Sigmoid colon (tissue), 4 donors: ENCODE results near the gene CDKAL1.

Source experiments
- EP300 ChIP-seq, 4 donors: sonication (generic); formaldehyde crosslinking; IDR thresholded peaks; one replicate each; pipeline ENCODE4 v1.6.1; 2017; ENCODE audit warnings: antibody characterized with exemption in 4 of 4
- TF ChIP-seq, protein P1 (sequence below), 4 experiments: fragments of 450-650 bp in 3 of 4; fragments of 200-600 bp in 1 of 4; IDR thresholded peaks; one replicate each; pipeline ENCODE4 v1.5.1; 2016 to 2019; ENCODE audit warnings: antibody characterized with exemption in 4 of 4, mild to moderate bottlenecking in 3 of 4, moderate library complexity in 2 of 4

DNA sequence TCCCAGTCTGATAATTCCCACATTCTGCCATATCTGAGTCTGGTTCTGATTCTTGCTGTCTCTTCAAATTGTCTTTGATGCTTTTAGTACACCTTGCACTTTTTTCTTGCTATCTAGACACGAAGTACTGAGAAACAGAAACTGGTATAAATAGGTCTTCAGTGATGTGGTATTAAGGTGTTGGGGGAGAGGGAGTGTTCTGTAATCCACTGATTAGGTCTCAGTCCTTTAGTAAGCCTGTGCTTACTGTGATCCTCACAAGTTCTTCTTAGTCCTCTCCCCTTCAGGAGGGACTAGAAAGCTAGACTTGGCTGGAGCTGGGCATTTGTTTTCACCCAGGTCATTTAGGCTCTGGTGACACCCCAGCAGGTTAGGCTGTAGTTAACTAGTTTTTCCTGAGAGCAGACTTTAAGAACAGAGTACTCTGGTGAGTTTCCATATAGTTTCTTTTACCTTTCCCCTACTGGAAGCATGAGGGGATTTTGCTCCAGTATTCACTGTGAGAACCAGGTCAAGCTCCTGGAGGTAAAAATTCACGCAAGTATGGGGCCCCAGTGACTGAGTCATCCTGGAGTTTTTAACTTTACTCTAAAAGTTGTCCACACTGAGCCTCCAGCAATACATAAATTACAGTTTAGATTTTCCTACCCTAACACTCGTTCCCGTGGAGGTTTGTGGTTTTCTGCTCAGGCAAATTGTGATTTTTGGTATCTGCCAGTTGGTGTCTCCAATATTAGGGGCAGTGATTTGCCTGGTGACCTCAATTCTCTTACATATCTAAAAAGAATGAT is 154.6 kb downstream of the CDKAL1 start:
- TF ChIP-seq, protein P1, sequence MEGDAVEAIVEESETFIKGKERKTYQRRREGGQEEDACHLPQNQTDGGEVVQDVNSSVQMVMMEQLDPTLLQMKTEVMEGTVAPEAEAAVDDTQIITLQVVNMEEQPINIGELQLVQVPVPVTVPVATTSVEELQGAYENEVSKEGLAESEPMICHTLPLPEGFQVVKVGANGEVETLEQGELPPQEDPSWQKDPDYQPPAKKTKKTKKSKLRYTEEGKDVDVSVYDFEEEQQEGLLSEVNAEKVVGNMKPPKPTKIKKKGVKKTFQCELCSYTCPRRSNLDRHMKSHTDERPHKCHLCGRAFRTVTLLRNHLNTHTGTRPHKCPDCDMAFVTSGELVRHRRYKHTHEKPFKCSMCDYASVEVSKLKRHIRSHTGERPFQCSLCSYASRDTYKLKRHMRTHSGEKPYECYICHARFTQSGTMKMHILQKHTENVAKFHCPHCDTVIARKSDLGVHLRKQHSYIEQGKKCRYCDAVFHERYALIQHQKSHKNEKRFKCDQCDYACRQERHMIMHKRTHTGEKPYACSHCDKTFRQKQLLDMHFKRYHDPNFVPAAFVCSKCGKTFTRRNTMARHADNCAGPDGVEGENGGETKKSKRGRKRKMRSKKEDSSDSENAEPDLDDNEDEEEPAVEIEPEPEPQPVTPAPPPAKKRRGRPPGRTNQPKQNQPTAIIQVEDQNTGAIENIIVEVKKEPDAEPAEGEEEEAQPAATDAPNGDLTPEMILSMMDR (IDR thresholded peaks at IDR 0.05) = no peak
- TF ChIP-seq EP300 (IDR thresholded peaks at IDR 0.05) = no peak
